Cardiac muscle cell (in vitro differentiated cells and primary cell): Measurements from ENCODE around the gene PCDHGA4. TPM values are rescaled to one million over a fixed set of nuclear protein-coding genes. Genes with fewer than 3 reads are reported as not detected.
A peak's percentile ranks its signal among the peaks of the same experiment; 100 is the strongest.

Experiments
- DNase-seq, 2 donors: peaks; one replicate each; pipeline versions ENCODE4 v3.0.0 to v3.0.0-alpha.2; 2010 to 2017; ENCODE audit warnings: low read depth in 1 of 2, low spot score in 1 of 2
- H3K27ac ChIP-seq: fragments of 200-600 bp; sonication (generic); 2 replicates; pipeline ENCODE4 v1.5.1; 2016
- H3K27me3 ChIP-seq: fragments of 200-600 bp; sonication (generic); 2 replicates; pipeline ENCODE4 v1.6.0; 2016; ENCODE audit warnings: control low read depth
- H3K36me3 ChIP-seq: fragments of 200-600 bp; sonication (generic); 2 replicates; pipeline ENCODE4 v1.5.1; 2016; ENCODE audit warnings: control low read depth
- H3K4me1 ChIP-seq: fragments of 200-600 bp; sonication (generic); 2 replicates; pipeline ENCODE4 v1.8.1; 2017; ENCODE audit warnings: low read depth, mild to moderate bottlenecking, mixed run types
- H3K4me3 ChIP-seq: fragments of 200-600 bp; sonication (generic); 2 replicates; pipeline ENCODE4 v1.5.1; 2016; ENCODE audit warnings: mild to moderate bottlenecking
- H3K9me3 ChIP-seq: fragments of 200-600 bp; sonication (generic); 2 replicates; pipeline ENCODE4 v1.5.1; 2017; ENCODE audit warnings: low read depth, mild to moderate bottlenecking, control low read depth
- CTCF ChIP-seq: IDR thresholded peaks from 2 replicates; pipeline ENCODE4 v1.5.1; 2012; ENCODE audit warnings: low read depth, mild to moderate bottlenecking, low read length
- polyA plus RNA-seq: library from polyadenylated mRNA; unstranded; fragments of >200 nt; fragmentation: Nextera tagmentation; extraction: Ambion mirVana; gene quantifications from 2 replicates; pipeline ENCODE4 v1.2.1, GENCODE V29; 2016
- total RNA-seq: library from RNA; depleted of rRNA; stranded (reverse); fragments of >200 nt; gene quantifications from 2 replicates; pipeline ENCODE4 v1.2.3, GENCODE V29; 2016

PCDHGA4 gene
- total and polyA plus RNA-seq, 2 experiments from 2014 or later = 0.20 to 1.5 TPM

GRCh38 chr5:141356950-141357349 is 2.1 kb downstream of the PCDHGA4 start:
- H3K27me3 ChIP-seq = no peaks in the 10 kb centered on the region

GRCh38 chr5:141359790-141360426 is 5.1 kb downstream of the PCDHGA4 start, which contains the start of gene PCDHGB2:
PCDHGB2 (plus strand) TSS chr5:141359994; CDS start chr5:141360136, 142 bp downstream.
- no peaks in the 10 kb centered on the region for H3K36me3 ChIP-seq
- DNase-seq = peak; percentile 3 to 40
- no peak within 1 kb of the TSS for H3K27ac ChIP-seq
- H3K27me3 ChIP-seq = no peaks in the 10 kb centered on the region
- no peak within 1 kb of the TSS for H3K4me3 ChIP-seq
- H3K9me3 ChIP-seq = peaks cover 3% of the 10 kb centered on the region
- TF ChIP-seq CTCF = peak; percentile 30
- no peaks in the 10 kb centered on the region for H3K4me1 ChIP-seq

More at GRCh38 chr5:141356950-141357349, 2.1 kb downstream of the PCDHGA4 start:
- Histone ChIP-seq H3K4me1 (no peaks in the 10 kb centered on the region), H3K36me3 (no peaks in the 10 kb centered on the region), H3K9me3 (peaks cover 3% of the 10 kb centered on the region), H3K27ac (no peak overlapping the region), H3K4me3 (no peak overlapping the region)
- TF ChIP-seq CTCF = no peak
- no peak for DNase-seq

- H3K4me1 ChIP-seq = no peaks in the 10 kb centered on the region
- H3K27me3 ChIP-seq = no peaks in the 10 kb centered on the region
- no peaks in the 10 kb centered on the region for H3K36me3 ChIP-seq
- H3K4me3 ChIP-seq = no peak overlapping the region
- no peak for TF ChIP-seq CTCF
- peaks cover 3% of the 10 kb centered on the region for H3K9me3 ChIP-seq
- H3K27ac ChIP-seq = no peak overlapping the region
- no peak for DNase-seq
Measured at GRCh38 chr5:141360685-141361084, 5.9 kb downstream of the PCDHGA4 start.

GRCh38 chr5:141362719-141363118 is 7.9 kb downstream of the PCDHGA4 start:
- Histone ChIP-seq H3K9me3 (peaks cover 3% of the 10 kb centered on the region), H3K27me3 (no peaks in the 10 kb centered on the region), H3K27ac (no peak overlapping the region), H3K4me3 (no peak overlapping the region), H3K36me3 (no peaks in the 10 kb centered on the region), H3K4me1 (no peaks in the 10 kb centered on the region)
- TF ChIP-seq CTCF = no peak
- no peak for DNase-seq

GRCh38 chr5:141363952-141364660 is 9.3 kb downstream of the PCDHGA4 start, which contains the start of gene PCDHGA5:
PCDHGA5 (plus strand) TSS chr5:141364162; CDS start chr5:141364331, 169 bp downstream.
- Histone ChIP-seq H3K27me3 (no peaks in the 10 kb centered on the region), H3K9me3 (peaks cover 3% of the 10 kb centered on the region), H3K4me1 (no peaks in the 10 kb centered on the region), H3K4me3 (no peak within 1 kb of the TSS), H3K36me3 (no peaks in the 10 kb centered on the region), H3K27ac (no peak within 1 kb of the TSS)
- peak in 1 of 2 donors; percentile 12 for DNase-seq
- no peak for TF ChIP-seq CTCF
